Mesenchymal stem cell (in vitro differentiated cells and primary cell): ENCODE results near the gene TFDP1.

ENCODE experiments used
- DNase-seq: peaks from one replicate; pipeline ENCODE4 v3.0.0-alpha.2; 2013
- H2AFZ ChIP-seq: one replicate; pipeline ENCODE4 v1.6.1; 2013; ENCODE audit warnings: low read depth, mild to moderate bottlenecking, control low read depth, inconsistent platforms, low read length, moderate library complexity
- H2AK5ac ChIP-seq: 2 replicates; pipeline ENCODE4 v1.6.1; 2013; ENCODE audit warnings: low read length, moderate library complexity, mild to moderate bottlenecking, inconsistent platforms; ENCODE audit not compliant: severe bottlenecking
- H2BK120ac ChIP-seq: one replicate; pipeline ENCODE4 v1.6.1; 2013; ENCODE audit warnings: low read depth, mild to moderate bottlenecking, inconsistent platforms, low read length, moderate library complexity
- H2BK12ac ChIP-seq, 2 experiments: one replicate each; pipeline ENCODE4 v1.6.1; 2013; ENCODE audit warnings: inconsistent platforms in 2 of 2, low read length in 2 of 2, mild to moderate bottlenecking in 2 of 2, moderate library complexity in 2 of 2, control low read depth in 1 of 2
- H2BK15ac ChIP-seq: one replicate; pipeline ENCODE4 v1.6.1; 2013; ENCODE audit warnings: mild to moderate bottlenecking, low read depth, inconsistent platforms; ENCODE audit not compliant: poor library complexity, severe bottlenecking
- H2BK5ac ChIP-seq: 2 replicates; pipeline ENCODE4 v1.6.1; 2013; ENCODE audit warnings: low read depth, mild to moderate bottlenecking, low read length, control low read depth, inconsistent platforms; ENCODE audit not compliant: poor library complexity, severe bottlenecking
- H3K14ac ChIP-seq, 2 experiments: one replicate each; pipeline ENCODE4 v1.6.1; 2013; ENCODE audit warnings: inconsistent platforms in 2 of 2, low read length in 2 of 2, control low read depth in 1 of 2, mild to moderate bottlenecking in 1 of 2, moderate library complexity in 1 of 2
- H3K18ac ChIP-seq, 2 experiments: one replicate each; pipeline ENCODE4 v1.6.1; 2013; ENCODE audit warnings: inconsistent platforms in 2 of 2, low read length in 2 of 2, control low read depth in 1 of 2, low read depth in 1 of 2, mild to moderate bottlenecking in 1 of 2
- H3K23ac ChIP-seq, 2 experiments: one replicate each; pipeline ENCODE4 v1.6.1; 2013; ENCODE audit warnings: inconsistent platforms in 2 of 2, low read length in 2 of 2, mild to moderate bottlenecking in 2 of 2, moderate library complexity in 2 of 2, control low read depth in 1 of 2
- H3K27ac ChIP-seq: 2 replicates; pipeline ENCODE4 v1.5.1; 2013; ENCODE audit warnings: mild to moderate bottlenecking, moderate library complexity, low read length, control low read depth, inconsistent platforms; ENCODE audit not compliant: poor library complexity, severe bottlenecking
- H3K27me3 ChIP-seq, 2 experiments: 2 replicates each; pipeline versions ENCODE4 v1.6.1 to v1.7.0; 2013; ENCODE audit warnings: low read length in 2 of 2, mild to moderate bottlenecking in 2 of 2, moderate library complexity in 2 of 2, control low read depth in 1 of 2, inconsistent platforms in 1 of 2; ENCODE audit not compliant: control insufficient read depth in 1 of 2, insufficient read depth in 1 of 2
- H3K36me3 ChIP-seq, 2 experiments: 2 replicates each; pipeline versions ENCODE4 v1.6.1 to v1.7.0; 2013; ENCODE audit warnings: low read length in 2 of 2, control low read depth in 1 of 2, inconsistent platforms in 1 of 2, low read depth in 1 of 2, mild to moderate bottlenecking in 1 of 2; ENCODE audit not compliant: insufficient read depth in 2 of 2, control insufficient read depth in 1 of 2
- H3K4ac ChIP-seq, 2 experiments: one replicate each; pipeline ENCODE4 v1.6.1; 2013; ENCODE audit warnings: inconsistent platforms in 2 of 2, low read length in 2 of 2, mild to moderate bottlenecking in 2 of 2, moderate library complexity in 2 of 2, control low read depth in 1 of 2, low read depth in 1 of 2
- H3K4me1 ChIP-seq: 2 replicates; pipeline ENCODE4 v1.6.1; 2013; ENCODE audit warnings: low read depth, low read length, control low read depth; ENCODE audit not compliant: control insufficient read depth, insufficient read depth
- H3K4me2 ChIP-seq: 2 replicates; pipeline ENCODE4 v1.6.1; 2013; ENCODE audit warnings: low read length, mild to moderate bottlenecking, inconsistent platforms; ENCODE audit not compliant: poor library complexity, severe bottlenecking
- H3K4me3 ChIP-seq, 2 experiments: 2 replicates each; pipeline versions ENCODE4 v1.5.1 to v1.7.0; 2013; ENCODE audit warnings: low read length in 2 of 2, mild to moderate bottlenecking in 2 of 2, control low read depth in 1 of 2, low read depth in 1 of 2; ENCODE audit not compliant: insufficient read depth in 1 of 2
- H3K79me1 ChIP-seq: replicated peaks from 2 replicates; pipeline ENCODE4 v1.6.1; 2013; ENCODE audit warnings: mild to moderate bottlenecking, control low read depth, low read length, inconsistent platforms; ENCODE audit not compliant: poor library complexity, severe bottlenecking
- H3K9ac ChIP-seq: 2 replicates; pipeline ENCODE4 v1.7.0; 2013; ENCODE audit warnings: mild to moderate bottlenecking, low read length, moderate library complexity
- H3K9me3 ChIP-seq: 2 replicates; pipeline ENCODE4 v1.7.0; 2013; ENCODE audit warnings: mild to moderate bottlenecking, low read length; ENCODE audit not compliant: control insufficient read depth
- H4K8ac ChIP-seq: one replicate; pipeline ENCODE4 v1.6.1; 2013; ENCODE audit warnings: inconsistent platforms, mild to moderate bottlenecking, low read length, moderate library complexity
- H4K91ac ChIP-seq: one replicate; pipeline ENCODE4 v1.6.1; 2013; ENCODE audit warnings: mild to moderate bottlenecking, low read length, inconsistent platforms
- WGBS: methylation state at CpG from one replicate; pipeline ENCODE4 v1.1.7; 2013; ENCODE audit warnings: mixed read lengths; 5-methylcytosine and 5-hydroxymethylcytosine counted together

The TFDP1 gene

DNA sequence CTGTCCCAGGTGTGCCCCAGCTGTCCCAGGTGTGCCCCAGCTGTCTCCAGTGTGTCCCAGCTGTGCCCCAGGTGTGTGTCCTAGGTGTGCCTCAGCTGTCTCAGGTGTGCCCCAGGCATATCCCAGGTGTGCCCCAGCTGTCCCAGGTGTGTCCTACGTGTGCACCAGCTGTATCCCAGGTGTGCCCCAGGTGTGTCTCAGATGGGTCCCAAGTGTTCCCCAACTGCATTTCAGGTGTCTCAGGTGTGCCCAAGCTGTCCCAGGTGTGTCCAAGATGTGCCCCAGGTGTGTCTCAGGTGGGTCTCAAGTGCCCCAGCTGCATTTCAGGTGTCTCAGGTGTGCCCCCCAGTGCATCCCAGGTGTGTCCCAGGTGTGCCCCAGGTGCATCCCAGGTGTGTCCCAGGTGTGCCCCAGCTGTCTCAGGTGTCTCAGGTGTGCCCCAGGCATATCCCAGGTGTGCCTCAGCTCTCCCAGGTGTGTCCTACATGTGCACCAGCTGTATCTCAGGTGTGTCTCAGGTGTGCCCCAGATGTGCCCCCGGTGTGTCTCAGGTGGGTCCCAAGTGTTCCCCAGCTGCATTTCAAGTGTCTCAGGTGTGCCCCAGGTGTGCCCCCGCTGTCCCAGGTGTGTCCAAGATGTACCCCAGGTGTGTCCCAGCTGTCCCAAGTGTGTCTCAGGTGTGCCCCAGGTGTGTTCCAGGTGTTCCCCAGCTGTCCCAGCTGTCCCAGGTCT lies 81.2 kb downstream of the TFDP1 start:
- Histone ChIP-seq H4K8ac (no peak overlapping the region), H3K27me3 (peaks cover 4 to 55% of the 10 kb centered on the region in 2 experiments), H3K4me1 (no peaks in the 10 kb centered on the region), H2BK12ac (no peak overlapping the region), H2BK120ac (no peak overlapping the region), H3K23ac (peak overlapping the region in 1 of 2 experiments; percentile 11), H3K14ac (no peak overlapping the region), H3K18ac (no peak overlapping the region), H3K4me2 (no peak overlapping the region), H2BK5ac (no peak overlapping the region), H3K36me3 (no peaks in the 10 kb centered on the region), H3K9ac (no peak overlapping the region), H3K79me1 (no peaks in the 10 kb centered on the region), H3K27ac (no peak overlapping the region), H2AK5ac (no peak overlapping the region), H3K9me3 (peaks cover 18% of the 10 kb centered on the region), H2BK15ac (no peak overlapping the region), H2AFZ (no peak overlapping the region), H3K4me3 (no peak overlapping the region), H4K91ac (no peak overlapping the region), H3K4ac (no peak overlapping the region)
- 70% methylated on average over 3 of the region's 3 CpGs for WGBS
- DNase-seq, result peak; percentile 7

DNA sequence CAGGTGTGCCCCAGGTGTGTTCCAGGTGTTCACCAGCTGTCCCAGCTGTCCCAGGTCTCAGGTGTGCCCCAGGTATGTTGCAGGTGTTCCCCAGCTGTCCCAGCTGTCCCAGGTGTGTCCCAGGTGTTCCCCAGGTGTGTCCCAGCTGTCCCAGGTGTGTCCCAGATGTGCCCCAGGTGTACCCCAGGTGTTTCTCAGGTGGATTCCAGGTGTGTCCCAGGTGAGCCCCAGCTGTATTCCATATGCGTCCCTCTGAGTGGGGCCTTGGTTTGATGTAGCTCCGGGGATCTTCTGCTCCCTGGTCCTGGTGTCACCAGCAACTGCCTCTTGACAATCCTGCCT lies 81.7 kb downstream of the TFDP1 start:
- Histone ChIP-seq H2BK15ac (no peak overlapping the region), H2AK5ac (no peak overlapping the region), H3K4me2 (no peak overlapping the region), H2BK12ac (no peak overlapping the region), H3K4me3 (no peak overlapping the region), H3K27me3 (peaks cover 4 to 55% of the 10 kb centered on the region in 2 experiments), H2BK5ac (no peak overlapping the region), H3K9me3 (peaks cover 12% of the 10 kb centered on the region), H3K4ac (no peak overlapping the region), H3K18ac (no peak overlapping the region), H3K79me1 (no peaks in the 10 kb centered on the region), H3K36me3 (no peaks in the 10 kb centered on the region), H2BK120ac (no peak overlapping the region), H2AFZ (no peak overlapping the region), H4K8ac (no peak overlapping the region), H3K4me1 (no peaks in the 10 kb centered on the region), H4K91ac (peak overlapping the region; percentile 10), H3K9ac (no peak overlapping the region), H3K27ac (no peak overlapping the region), H3K14ac (no peak overlapping the region), H3K23ac (no peak overlapping the region)
- 94% methylated on average over 2 of the region's 2 CpGs for WGBS
- DNase-seq, result no peak

GRCh38 chr13:113666951-113667701 lies 82.6 kb downstream of the TFDP1 start, which contains the start of gene GRK1:
Gene GRK1 (plus strand): TSS chr13:113667219. CDS start chr13:113667387, 168 bp downstream.
- Histone ChIP-seq H3K4me3 (no peak within 1 kb of the TSS), H2AK5ac (no peak within 1 kb of the TSS), H2BK12ac (no peak within 1 kb of the TSS), H4K8ac (no peak within 1 kb of the TSS), H2BK5ac (no peak within 1 kb of the TSS), H3K36me3 (no peaks in the 10 kb centered on the region), H2BK120ac (no peak within 1 kb of the TSS), H3K18ac (no peak within 1 kb of the TSS), H2BK15ac (no peak within 1 kb of the TSS), H2AFZ (no peak within 1 kb of the TSS), H3K9ac (no peak within 1 kb of the TSS), H3K4me1 (no peaks in the 10 kb centered on the region), H3K23ac (peak within 1 kb of the TSS in 1 of 2 experiments; percentile 37), H3K79me1 (no peaks in the 10 kb centered on the region), H3K4ac (no peak within 1 kb of the TSS), H3K27ac (no peak within 1 kb of the TSS), H3K9me3 (peaks cover 4% of the 10 kb centered on the region), H3K4me2 (no peak within 1 kb of the TSS), H3K14ac (no peak within 1 kb of the TSS), H3K27me3 (peaks cover 4 to 58% of the 10 kb centered on the region in 2 experiments), H4K91ac (peak within 1 kb of the TSS; percentile 10)
- 84% methylated on average over 32 of the region's 32 CpGs for WGBS
- DNase-seq, result no peak

- Histone ChIP-seq H4K91ac (no peak overlapping the region), H3K4me2 (no peak overlapping the region), H3K23ac (no peak overlapping the region), H3K27me3 (peaks cover 4 to 61% of the 10 kb centered on the region in 2 experiments), H2AK5ac (no peak overlapping the region), H4K8ac (no peak overlapping the region), H3K27ac (no peak overlapping the region), H3K18ac (no peak overlapping the region), H2AFZ (no peak overlapping the region), H3K36me3 (no peaks in the 10 kb centered on the region), H3K4ac (no peak overlapping the region), H2BK15ac (no peak overlapping the region), H3K9me3 (no peaks in the 10 kb centered on the region), H2BK120ac (no peak overlapping the region), H3K4me1 (no peaks in the 10 kb centered on the region), H3K9ac (no peak overlapping the region), H2BK5ac (no peak overlapping the region), H3K4me3 (no peak overlapping the region), H2BK12ac (no peak overlapping the region), H3K14ac (no peak overlapping the region), H3K79me1 (no peaks in the 10 kb centered on the region)
- DNase-seq, result no peak
- WGBS, result 93% methylated on average over 29 of the region's 29 CpGs
Observed at GRCh38 chr13:113667771-113668490, 83.4 kb downstream of the TFDP1 start.
